H9 (cell line): Measurements from ENCODE around the gene MRPS18A. TPM values are rescaled to one million over a fixed set of nuclear protein-coding genes. Genes with fewer than 3 reads are reported as not detected.
A peak's percentile ranks its signal among the peaks of the same experiment; 100 is the strongest.
"Not testable (repeated sequence)": the region's sequence is repeated elsewhere in the genome, so short reads cannot be mapped to it uniquely, and the experiment has no call there.

Experiments used
- DNase-seq: peaks from one replicate; pipeline ENCODE4 v3.0.0-alpha.2; 2017
- H2AFZ ChIP-seq: one replicate; pipeline ENCODE4 v1.6.1; 2013; ENCODE audit warnings: mild to moderate bottlenecking, low read length, control low read depth, moderate library complexity
- H2AK5ac ChIP-seq: 2 replicates; pipeline ENCODE4 v1.6.1; 2013; ENCODE audit warnings: low read length, control low read depth, mixed read lengths; ENCODE audit not compliant: insufficient read length
- H2BK120ac ChIP-seq: one replicate; pipeline ENCODE4 v1.6.1; 2013; ENCODE audit warnings: low read depth, mild to moderate bottlenecking, low read length, control low read depth, inconsistent platforms; ENCODE audit not compliant: poor library complexity, severe bottlenecking
- H2BK12ac ChIP-seq: 2 replicates; pipeline ENCODE4 v1.6.1; 2013; ENCODE audit warnings: low read length, control low read depth, mixed read lengths, low read depth; ENCODE audit not compliant: insufficient read length
- H2BK15ac ChIP-seq: 2 replicates; pipeline ENCODE4 v1.6.1; 2013; ENCODE audit warnings: low read depth, low read length, control low read depth
- H2BK20ac ChIP-seq: one replicate; pipeline ENCODE4 v1.6.1; 2013; ENCODE audit warnings: low read depth, mild to moderate bottlenecking, low read length, control low read depth, inconsistent platforms; ENCODE audit not compliant: poor library complexity, severe bottlenecking
- H2BK5ac ChIP-seq: 2 replicates; pipeline ENCODE4 v1.6.1; 2013; ENCODE audit warnings: low read length, control low read depth, mixed read lengths; ENCODE audit not compliant: insufficient read length
- H3K14ac ChIP-seq: 2 replicates; pipeline ENCODE4 v1.6.1; 2013; ENCODE audit warnings: low read length, control low read depth; ENCODE audit not compliant: insufficient read depth
- H3K18ac ChIP-seq: 2 replicates; pipeline ENCODE4 v1.6.1; 2013; ENCODE audit warnings: low read depth, mild to moderate bottlenecking, mixed read lengths, low read length, control low read depth; ENCODE audit not compliant: insufficient read length
- H3K23ac ChIP-seq: 2 replicates; pipeline ENCODE4 v1.6.1; 2013; ENCODE audit warnings: low read length, control low read depth, mixed read lengths, low read depth; ENCODE audit not compliant: insufficient read length
- H3K23me2 ChIP-seq: 2 replicates; pipeline ENCODE4 v1.6.1; 2013; ENCODE audit warnings: low read depth, mild to moderate bottlenecking, mixed read lengths, low read length, control low read depth; ENCODE audit not compliant: insufficient read length, poor library complexity, severe bottlenecking
- H3K27ac ChIP-seq: 2 replicates; pipeline ENCODE4 v1.5.1; 2013; ENCODE audit warnings: low read length, control low read depth, mixed read lengths, low read depth; ENCODE audit not compliant: insufficient read length
- H3K27me3 ChIP-seq: 2 replicates; pipeline ENCODE4 v1.6.1; 2013; ENCODE audit warnings: low read length, control low read depth, inconsistent platforms; ENCODE audit not compliant: insufficient read depth
- H3K4ac ChIP-seq: 2 replicates; pipeline ENCODE4 v1.6.1; 2013; ENCODE audit warnings: low read depth, mild to moderate bottlenecking, control low read depth, inconsistent platforms, low read length, moderate library complexity
- H3K4me1 ChIP-seq: 2 replicates; pipeline ENCODE4 v1.6.1; 2013; ENCODE audit warnings: low read length, control low read depth, inconsistent platforms; ENCODE audit not compliant: insufficient read depth
- H3K4me2 ChIP-seq: 2 replicates; pipeline ENCODE4 v1.6.1; 2013; ENCODE audit warnings: low read length, control low read depth, mixed read lengths; ENCODE audit not compliant: insufficient read length, insufficient read depth
- H3K56ac ChIP-seq: 2 replicates; pipeline ENCODE4 v1.6.1; 2013; ENCODE audit warnings: low read depth, mild to moderate bottlenecking, mixed read lengths, low read length, control low read depth; ENCODE audit not compliant: insufficient read length
- H3K79me1 ChIP-seq: 2 replicates; pipeline ENCODE4 v1.6.1; 2013; ENCODE audit warnings: low read depth, mild to moderate bottlenecking, moderate library complexity, low read length, control low read depth, inconsistent platforms; ENCODE audit not compliant: insufficient read depth, poor library complexity, severe bottlenecking
- H3K79me2 ChIP-seq: 2 replicates; pipeline ENCODE4 v1.6.1; 2013; ENCODE audit warnings: low read length, control low read depth, inconsistent platforms; ENCODE audit not compliant: insufficient read depth
- H3K9ac ChIP-seq: 2 replicates; pipeline ENCODE4 v1.6.1; 2013; ENCODE audit warnings: low read length, control low read depth, mixed read lengths; ENCODE audit not compliant: insufficient read length; ENCODE audit errors: extremely low read depth
- H3K9me3 ChIP-seq: one replicate; pipeline ENCODE4 v1.6.1; 2013; ENCODE audit warnings: low read depth, low read length, inconsistent platforms; ENCODE audit not compliant: control insufficient read depth
- H3T11ph ChIP-seq: one replicate; pipeline ENCODE4 v1.6.1; 2013; ENCODE audit warnings: mild to moderate bottlenecking, low read length, control low read depth, inconsistent platforms
- H4K20me1 ChIP-seq: one replicate; pipeline ENCODE4 v1.6.1; 2013; ENCODE audit not compliant: control insufficient read depth, insufficient read length, insufficient read depth
- H4K5ac ChIP-seq: 2 replicates; pipeline ENCODE4 v1.6.1; 2013; ENCODE audit warnings: low read depth, mild to moderate bottlenecking, mixed read lengths, low read length, control low read depth; ENCODE audit not compliant: insufficient read length
- H4K8ac ChIP-seq: replicated peaks from 2 replicates; pipeline ENCODE4 v1.6.1; 2013; ENCODE audit warnings: low read length, control low read depth, mixed read lengths, low read depth; ENCODE audit not compliant: insufficient read length
- H4K91ac ChIP-seq: 2 replicates; pipeline ENCODE4 v1.6.1; 2013; ENCODE audit warnings: low read depth, mild to moderate bottlenecking, moderate library complexity, mixed read lengths, low read length, control low read depth; ENCODE audit not compliant: insufficient read length
- H3K27ac Mint-ChIP-seq, 3 experiments: 2 replicates in 2 of 3; 3 replicates in 1 of 3; pipeline ENCODE4 v1.8.0; 2020 to 2021; ENCODE audit warnings: mixed read lengths in 3 of 3, mild to moderate bottlenecking in 1 of 3, moderate library complexity in 1 of 3
- H3K27me3 Mint-ChIP-seq: 2 replicates; pipeline ENCODE4 v1.8.0; 2021; ENCODE audit warnings: low read depth, mild to moderate bottlenecking, moderate library complexity, mixed read lengths
- H3K36me3 Mint-ChIP-seq, 3 experiments: 2 replicates in 2 of 3; 3 replicates in 1 of 3; pipeline ENCODE4 v1.8.0; 2020 to 2021; ENCODE audit warnings: low read depth in 3 of 3, mixed read lengths in 3 of 3; ENCODE audit not compliant: insufficient read depth in 1 of 3
- H3K4me1 Mint-ChIP-seq, 2 experiments: 2 replicates each; pipeline ENCODE4 v1.8.0; 2020; ENCODE audit warnings: mixed read lengths in 2 of 2
- H3K4me3 Mint-ChIP-seq, 2 experiments: 2 replicates in 1 of 2; 3 replicates in 1 of 2; pipeline ENCODE4 v1.8.0; 2020 to 2021; ENCODE audit warnings: mild to moderate bottlenecking in 2 of 2, mixed read lengths in 2 of 2, moderate library complexity in 1 of 2
- H3K9me3 Mint-ChIP-seq, 2 experiments: 2 replicates in 1 of 2; 3 replicates in 1 of 2; pipeline ENCODE4 v1.8.0; 2020; ENCODE audit warnings: mild to moderate bottlenecking in 2 of 2, mixed read lengths in 2 of 2, moderate library complexity in 1 of 2
- WGBS: extraction: QIAGEN DNeasy Blood & Tissue Kit; methylation state at CpG from one replicate; pipeline ENCODE4 v1.1.7; 2013; ENCODE audit warnings: missing lambda C conversion rate, low lambda C conversion rate, mixed read lengths; ENCODE audit not compliant: insufficient read length; ENCODE audit errors: extremely low coverage; 5-methylcytosine and 5-hydroxymethylcytosine counted together
- total RNA-seq: library from RNA; stranded (reverse); gene quantifications from 2 replicates; pipeline ENCODE4 v1.2.1, GENCODE V29; 2021
- TF ChIP-seq, protein P1 (sequence below): fragments of 200-600 bp; sonication (generic); conservative IDR thresholded peaks from 3 replicates; pipeline ENCODE4 v1.8.0; 2021; ENCODE audit warnings: antibody characterized with exemption, mild to moderate bottlenecking

The MRPS18A gene
- total RNA-seq, 1 experiment from 2014 or later: 65.1 TPM

DNA sequence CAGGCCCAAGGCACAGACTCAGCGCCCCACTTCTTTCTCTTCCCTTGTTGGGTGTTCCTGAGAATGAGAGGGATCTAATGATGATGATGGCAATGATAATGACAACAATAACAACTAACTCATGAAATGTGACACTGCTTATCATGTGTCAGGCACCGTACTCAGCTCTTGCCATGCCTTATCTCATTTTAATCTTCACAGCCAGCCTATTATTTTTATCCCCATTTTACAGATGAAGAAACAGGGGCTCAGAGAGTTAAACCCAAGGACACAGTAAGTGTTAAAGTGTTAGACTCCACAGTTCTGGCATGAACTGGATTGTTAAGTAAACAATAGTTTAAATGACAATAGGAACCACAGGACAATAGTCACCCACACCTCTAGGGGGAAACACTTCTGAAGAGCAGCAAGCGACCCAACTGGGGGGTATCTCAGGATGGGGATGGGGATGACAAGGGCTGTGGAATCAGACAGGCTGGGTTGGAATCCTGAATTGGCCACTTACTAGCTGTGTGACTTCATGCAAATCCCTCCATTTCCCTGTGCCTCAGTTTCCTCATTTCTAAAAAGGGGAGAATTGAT is 30.3 kb downstream of the MRPS18A start:
- H3K4me3 Mint-ChIP-seq: no peak overlapping the region
- no peak overlapping the region for H2BK12ac ChIP-seq
- WGBS: no CpG with 5 or more reads among the region's 3 CpGs

DNA sequence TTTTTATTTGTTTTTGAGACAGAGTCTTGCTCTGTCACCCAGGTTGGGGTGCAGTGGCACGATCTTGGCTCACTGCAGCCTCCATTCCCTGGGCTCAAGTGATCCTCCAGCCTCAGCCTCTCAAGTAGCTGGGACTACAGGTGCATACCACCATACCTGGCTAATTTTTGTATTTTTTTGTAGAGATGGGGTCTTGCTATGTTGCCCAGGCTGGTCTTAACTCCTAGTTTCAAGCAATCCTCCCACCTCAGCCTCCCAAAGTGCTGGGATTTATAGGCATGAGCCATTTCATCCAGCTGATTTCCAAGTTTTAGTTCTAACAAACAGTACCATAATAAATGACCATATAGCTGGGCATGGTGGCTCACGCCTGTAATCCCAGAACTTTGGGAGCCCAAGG is 34.8 kb downstream of the MRPS18A start:
- H4K20me1 ChIP-seq, H3K4me3 Mint-ChIP-seq, H3K4me1 ChIP-seq, H3K79me1 ChIP-seq, H2BK12ac ChIP-seq, H3K27me3 ChIP-seq, H3K23me2 ChIP-seq, H4K5ac ChIP-seq, H3K9me3 ChIP-seq, H2BK120ac ChIP-seq, H2BK20ac ChIP-seq, H4K8ac ChIP-seq, H3K27me3 Mint-ChIP-seq, H3K4ac ChIP-seq, H2BK15ac ChIP-seq, H2AK5ac ChIP-seq, H3K27ac ChIP-seq, H3K23ac ChIP-seq, H3T11ph ChIP-seq, H3K4me2 ChIP-seq, DNase-seq, H3K9me3 Mint-ChIP-seq, H3K36me3 Mint-ChIP-seq, H3K14ac ChIP-seq, H4K91ac ChIP-seq, H3K9ac ChIP-seq, H2AFZ ChIP-seq, H3K18ac ChIP-seq, H3K27ac Mint-ChIP-seq, H3K56ac ChIP-seq, H2BK5ac ChIP-seq, H3K79me2 ChIP-seq: not testable (repeated sequence)
- WGBS: no CpG with 5 or more reads among the region's 2 CpGs
- peaks cover 19 to 30% of the 10 kb centered on the region in 2 experiments for H3K4me1 Mint-ChIP-seq

More for the DNA sequence above, 30.3 kb downstream of the MRPS18A start:
- Histone ChIP-seq H2BK120ac (no peak overlapping the region), H3T11ph (no peak overlapping the region), H3K14ac (no peak overlapping the region), H3K18ac (no peak overlapping the region), H3K56ac (no peak overlapping the region), H3K4ac (no peak overlapping the region), H2BK5ac (no peak overlapping the region), H3K4me2 (no peak overlapping the region), H3K23me2 (no peaks in the 10 kb centered on the region), H2AFZ (no peak overlapping the region), H3K23ac (no peak overlapping the region), H3K27ac (no peak overlapping the region), H3K9me3 (no peaks in the 10 kb centered on the region), H2BK15ac (no peak overlapping the region), H4K8ac (no peak overlapping the region), H2BK20ac (no peak overlapping the region), H4K20me1 (no peaks in the 10 kb centered on the region), H3K79me2 (no peaks in the 10 kb centered on the region), H3K4me1 (no peaks in the 10 kb centered on the region), H4K5ac (no peak overlapping the region), H3K27me3 (no peaks in the 10 kb centered on the region), H4K91ac (no peak overlapping the region), H3K79me1 (no peaks in the 10 kb centered on the region), H3K9ac (no peak overlapping the region), H2AK5ac (no peak overlapping the region)
- Mint-ChIP-seq H3K9me3 (peaks cover 7 to 11% of the 10 kb centered on the region in 2 experiments; a peak in 4 of 5 replicates), H3K27ac (no peak overlapping the region), H3K4me1 (peaks cover 12 to 22% of the 10 kb centered on the region in 2 experiments), H3K27me3 (peaks cover 12% of the 10 kb centered on the region), H3K36me3 (peaks cover 6 to 11% (median 6%) of the 10 kb centered on the region in 3 experiments; a peak in 4 of 7 replicates)
- no peak for DNase-seq
- TF ChIP-seq, protein P1, sequence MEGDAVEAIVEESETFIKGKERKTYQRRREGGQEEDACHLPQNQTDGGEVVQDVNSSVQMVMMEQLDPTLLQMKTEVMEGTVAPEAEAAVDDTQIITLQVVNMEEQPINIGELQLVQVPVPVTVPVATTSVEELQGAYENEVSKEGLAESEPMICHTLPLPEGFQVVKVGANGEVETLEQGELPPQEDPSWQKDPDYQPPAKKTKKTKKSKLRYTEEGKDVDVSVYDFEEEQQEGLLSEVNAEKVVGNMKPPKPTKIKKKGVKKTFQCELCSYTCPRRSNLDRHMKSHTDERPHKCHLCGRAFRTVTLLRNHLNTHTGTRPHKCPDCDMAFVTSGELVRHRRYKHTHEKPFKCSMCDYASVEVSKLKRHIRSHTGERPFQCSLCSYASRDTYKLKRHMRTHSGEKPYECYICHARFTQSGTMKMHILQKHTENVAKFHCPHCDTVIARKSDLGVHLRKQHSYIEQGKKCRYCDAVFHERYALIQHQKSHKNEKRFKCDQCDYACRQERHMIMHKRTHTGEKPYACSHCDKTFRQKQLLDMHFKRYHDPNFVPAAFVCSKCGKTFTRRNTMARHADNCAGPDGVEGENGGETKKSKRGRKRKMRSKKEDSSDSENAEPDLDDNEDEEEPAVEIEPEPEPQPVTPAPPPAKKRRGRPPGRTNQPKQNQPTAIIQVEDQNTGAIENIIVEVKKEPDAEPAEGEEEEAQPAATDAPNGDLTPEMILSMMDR: peak; percentile 26; the same call in 1 of the 3 replicates
